Non-pigmented ciliary epithelial cell (primary cell): Measurements from ENCODE around the gene STYXL1.
A peak's percentile ranks its signal among the peaks of the same experiment; 100 is the strongest.
"Not testable (repeated sequence)": the region's sequence is repeated elsewhere in the genome, so short reads cannot be mapped to it uniquely, and the experiment has no call there.

Source experiments
- DNase-seq: peaks from one replicate; pipeline ENCODE4 v3.0.0-alpha.2; 2010; ENCODE audit warnings: low read depth

The STYXL1 gene, protein sequence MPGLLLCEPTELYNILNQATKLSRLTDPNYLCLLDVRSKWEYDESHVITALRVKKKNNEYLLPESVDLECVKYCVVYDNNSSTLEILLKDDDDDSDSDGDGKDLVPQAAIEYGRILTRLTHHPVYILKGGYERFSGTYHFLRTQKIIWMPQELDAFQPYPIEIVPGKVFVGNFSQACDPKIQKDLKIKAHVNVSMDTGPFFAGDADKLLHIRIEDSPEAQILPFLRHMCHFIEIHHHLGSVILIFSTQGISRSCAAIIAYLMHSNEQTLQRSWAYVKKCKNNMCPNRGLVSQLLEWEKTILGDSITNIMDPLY

DNA sequence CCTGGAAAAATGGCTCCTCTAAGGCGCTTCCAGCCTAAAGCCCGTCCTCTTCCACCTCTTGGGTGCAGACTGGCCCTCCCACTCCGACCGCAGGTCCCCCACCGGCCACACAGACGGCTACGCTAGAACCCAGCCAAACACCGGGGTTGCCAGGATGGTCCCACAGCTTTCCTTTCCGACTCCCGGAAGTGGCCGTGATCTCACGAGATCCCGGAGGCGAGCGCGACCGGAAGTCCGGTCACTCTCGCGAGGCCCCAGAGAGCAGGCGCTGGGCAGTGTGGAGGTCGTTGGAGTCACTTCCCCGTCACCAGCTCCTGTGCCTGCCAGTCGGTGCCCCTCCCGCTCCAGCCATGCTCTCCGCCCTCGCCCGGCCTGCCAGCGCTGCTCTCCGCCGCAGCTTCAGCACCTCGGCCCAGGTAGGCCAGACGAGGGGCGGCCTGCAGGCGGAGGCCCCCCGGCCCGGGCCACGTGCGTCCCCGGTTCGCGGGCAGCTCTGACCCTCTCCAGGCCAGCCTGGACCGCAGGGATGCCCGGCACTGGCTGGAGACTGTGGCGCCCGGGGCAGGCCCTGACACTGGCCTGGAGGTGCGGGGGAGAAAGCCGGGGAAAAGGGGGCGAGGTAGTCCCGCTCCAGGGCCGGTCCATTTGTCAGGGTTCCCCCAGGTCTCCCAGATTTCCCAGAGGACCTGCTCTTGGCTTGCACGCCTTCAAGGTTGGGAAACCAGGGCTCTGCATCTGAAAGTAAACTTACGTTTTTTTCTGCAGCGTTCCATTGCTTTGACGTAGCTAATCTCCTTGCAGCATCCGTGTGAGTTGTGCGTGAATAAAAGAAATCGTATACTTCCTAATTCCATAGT, at the start of gene STYXL1, which contains the start of gene MDH2:
Gene STYXL1, minus strand, starts transcription at position 190 of the 857 bp plus-strand sequence. CDS start 17,477 bp downstream, outside the sequence.
Gene MDH2, plus strand, starts transcription at position 296 of the 857 bp plus-strand sequence. Its CDS starts 55 bp downstream, at position 351.
- peak; percentile 72 for DNase-seq

DNA sequence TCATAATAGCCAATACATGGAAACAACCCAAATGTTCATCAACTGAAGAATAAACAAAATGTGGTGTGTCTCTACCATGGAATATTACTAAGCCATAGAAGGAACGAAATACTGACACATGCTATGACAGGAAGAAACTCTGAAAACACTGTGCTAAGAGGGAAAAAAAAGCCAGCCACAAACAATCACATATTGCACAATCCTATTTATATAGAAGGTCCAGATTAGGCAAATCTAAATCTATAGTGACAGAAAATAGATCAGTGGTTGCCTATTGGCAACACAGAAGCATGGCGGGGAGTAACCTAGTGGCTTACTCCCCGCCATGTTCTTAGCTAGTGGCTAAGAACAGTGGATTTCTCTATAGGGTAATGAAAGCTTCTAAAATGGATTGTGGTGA, 48.1 kb upstream of the STYXL1 start:
- DNase-seq, result no peak

DNA sequence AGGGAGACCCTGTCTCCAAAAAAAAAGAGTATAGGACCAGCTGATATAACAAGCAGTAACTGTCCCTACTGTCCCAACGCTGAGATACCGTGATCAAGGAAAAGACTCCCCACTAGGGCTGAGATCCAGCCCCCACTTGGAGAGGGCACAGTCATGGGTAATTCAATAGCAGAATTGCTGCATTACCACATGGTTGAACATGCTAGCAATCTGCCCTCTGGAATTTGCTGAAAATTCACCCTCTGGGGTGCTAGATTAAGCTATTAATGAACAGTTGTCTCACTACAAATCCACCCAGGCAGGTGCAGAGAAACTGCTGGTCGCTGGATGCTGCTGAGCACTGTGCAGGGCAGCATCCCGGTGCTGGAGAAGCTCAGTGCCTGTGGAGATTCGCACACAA, 46.5 kb upstream of the STYXL1 start:
- DNase-seq, result not testable (repeated sequence)

DNA sequence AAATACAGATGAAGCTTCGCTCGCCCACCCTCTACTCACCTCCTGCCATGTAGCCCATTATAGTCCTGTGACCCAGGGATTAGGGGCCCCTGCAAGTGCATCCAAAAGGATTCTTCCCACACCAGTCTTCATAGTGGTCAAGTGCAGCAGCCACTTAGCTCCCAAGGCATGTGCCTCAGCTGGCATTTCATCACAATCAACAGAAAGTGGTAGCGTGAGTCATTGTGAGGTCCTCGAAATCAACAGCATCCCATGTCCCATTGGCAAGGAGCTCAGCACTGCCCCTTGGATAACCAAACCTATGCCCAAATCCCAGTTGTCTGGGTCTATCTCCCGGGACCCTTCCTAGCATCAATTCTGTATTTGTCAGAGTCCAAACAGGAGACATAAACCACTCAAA, 45.7 kb upstream of the STYXL1 start:
- not testable (repeated sequence) for DNase-seq

DNA sequence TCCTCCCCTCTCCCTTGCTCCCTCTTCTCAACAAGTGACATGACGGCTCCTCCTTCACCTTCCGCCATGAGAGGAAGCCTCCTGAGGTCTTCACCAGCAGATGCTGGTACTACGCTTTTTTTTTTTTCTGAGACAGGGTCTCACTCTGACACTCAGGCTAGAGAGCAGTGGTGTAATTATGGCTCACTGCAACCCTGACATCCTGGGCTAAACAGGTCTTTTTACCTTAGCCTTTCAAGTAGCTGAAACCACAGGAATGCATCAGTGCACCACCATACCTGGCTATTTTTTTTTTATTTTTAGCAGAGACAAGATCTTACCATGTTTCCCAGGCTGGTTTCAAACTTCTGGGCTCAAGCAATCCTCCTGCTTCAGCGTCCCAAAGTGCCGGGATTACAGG, 43.7 kb upstream of the STYXL1 start:
- no peak for DNase-seq

DNA sequence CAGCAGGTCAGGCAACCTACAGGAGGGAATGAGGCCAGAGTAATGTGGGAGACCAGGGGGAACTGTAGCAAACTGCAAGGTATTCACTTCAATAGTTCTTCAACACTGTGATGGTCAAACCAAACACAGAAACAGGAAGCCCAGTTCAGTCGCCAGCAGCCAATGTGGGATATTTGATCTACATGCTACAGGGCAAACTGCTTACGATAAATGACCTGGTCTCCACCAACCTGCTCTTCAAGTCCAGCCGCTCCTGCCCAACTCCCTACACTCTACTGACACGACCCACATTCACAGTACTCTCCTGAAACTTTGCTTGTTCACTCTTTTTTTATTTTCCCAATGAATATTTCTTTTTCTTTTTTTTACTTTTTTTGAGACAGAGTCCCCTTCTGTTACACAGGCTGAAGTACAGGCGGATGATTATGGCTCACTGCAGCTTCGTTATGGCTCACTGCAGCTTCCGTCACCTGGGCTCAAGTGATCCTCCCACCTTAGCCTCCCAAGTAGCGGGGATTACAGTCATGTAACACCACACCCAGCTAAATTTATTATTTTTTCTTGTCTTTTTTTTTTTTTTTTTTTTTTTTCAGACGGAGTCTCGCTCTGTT, 42.2 kb upstream of the STYXL1 start:
- DNase-seq, result no peak

DNA sequence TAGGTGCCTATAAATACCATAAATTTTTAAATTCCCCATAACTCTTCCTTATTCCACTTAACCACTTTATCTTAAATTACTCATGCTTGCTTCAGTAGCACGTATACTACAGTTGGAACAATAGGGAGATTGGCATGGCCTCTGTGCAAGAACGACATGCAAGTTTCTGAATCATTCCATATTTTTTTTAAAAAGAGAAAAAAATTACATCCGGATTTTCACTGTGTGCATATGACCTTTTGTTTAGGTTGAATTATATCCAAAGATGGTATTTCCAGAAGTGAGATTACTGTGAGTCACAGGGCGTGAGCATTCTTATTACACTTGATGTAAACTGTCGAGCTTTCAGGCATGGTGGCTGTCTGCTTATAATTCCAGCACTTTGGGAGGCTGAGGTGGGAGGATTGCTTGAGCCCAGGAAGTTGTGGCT, 39.6 kb upstream of the STYXL1 start:
- DNase-seq, result peak; percentile 78

DNA sequence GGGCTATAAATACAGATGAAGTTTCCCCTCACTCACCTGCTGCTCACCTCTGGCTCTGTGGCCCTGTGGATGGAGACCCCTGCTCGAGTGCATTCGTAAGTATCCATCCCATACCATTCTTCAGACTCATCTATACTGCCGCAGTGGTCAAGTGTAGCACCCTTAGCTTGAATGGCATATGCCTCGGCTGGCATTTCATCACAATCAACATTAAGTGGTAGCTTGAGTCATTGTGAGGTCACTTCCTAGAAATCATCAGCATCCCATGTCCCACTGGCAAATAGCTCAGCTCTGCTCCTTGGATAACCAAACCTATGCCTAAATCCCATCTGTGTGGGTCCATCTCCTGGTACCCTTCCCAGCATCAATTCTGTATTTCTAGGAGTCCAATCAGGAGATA, 38.3 kb upstream of the STYXL1 start:
- no peak for DNase-seq

DNA sequence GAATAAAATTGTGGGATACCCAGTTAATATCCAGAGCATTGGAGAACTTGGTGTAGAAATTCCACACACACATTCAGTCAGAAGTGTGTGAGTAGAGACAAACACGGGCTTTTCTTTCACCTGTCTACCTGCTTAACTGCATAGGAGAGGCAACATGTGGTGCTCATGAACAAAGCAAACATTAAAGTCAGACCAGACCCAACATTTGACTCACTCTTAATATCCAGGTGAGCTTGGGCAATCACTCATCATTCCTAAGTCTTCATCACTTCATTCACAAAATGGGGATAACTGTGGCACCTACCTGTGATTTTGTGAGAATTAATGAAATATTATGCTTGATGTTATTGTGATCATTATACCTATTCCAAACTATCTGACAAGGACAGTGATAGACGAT, 36.3 kb upstream of the STYXL1 start:
- not testable (repeated sequence) for DNase-seq

DNA sequence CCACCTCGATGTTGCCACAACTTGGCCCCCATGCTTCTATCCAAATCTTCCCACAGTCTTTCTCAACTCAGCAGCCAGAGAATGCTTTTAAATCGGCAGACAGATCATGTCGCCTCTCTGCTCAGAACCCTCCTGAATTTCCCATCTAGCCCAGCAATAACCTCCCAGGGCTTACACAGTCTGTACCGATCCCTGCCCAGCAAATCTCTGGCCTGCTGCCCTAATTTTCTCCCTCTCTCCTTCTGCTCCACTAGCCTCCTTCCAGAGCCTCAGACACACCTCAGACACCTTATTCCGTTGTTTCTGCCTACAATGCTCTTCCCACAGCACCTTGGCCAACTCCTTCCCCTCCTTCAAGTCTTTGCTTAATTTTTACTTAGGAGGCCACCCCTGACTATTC, 32.4 kb upstream of the STYXL1 start:
- DNase-seq, result no peak

DNA sequence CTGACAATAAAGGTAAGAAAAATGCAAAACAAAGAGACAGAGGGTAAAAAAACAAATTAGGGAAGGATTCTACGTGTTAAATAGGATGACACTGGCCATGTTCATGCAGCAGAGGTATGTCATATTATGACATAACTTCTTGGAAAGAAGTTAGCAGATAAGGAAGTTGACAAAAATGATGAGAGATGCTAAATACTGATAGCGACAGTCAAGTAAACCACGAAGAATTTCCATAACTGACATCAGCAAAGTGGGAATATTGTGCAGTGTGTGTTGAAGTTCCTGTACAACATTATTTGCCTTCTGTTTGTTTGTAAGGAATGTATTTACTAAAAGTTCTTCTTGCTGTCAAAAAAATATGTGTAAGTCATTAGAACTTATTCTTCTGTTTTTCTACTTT, 29.6 kb upstream of the STYXL1 start:
- DNase-seq, result no peak

DNA sequence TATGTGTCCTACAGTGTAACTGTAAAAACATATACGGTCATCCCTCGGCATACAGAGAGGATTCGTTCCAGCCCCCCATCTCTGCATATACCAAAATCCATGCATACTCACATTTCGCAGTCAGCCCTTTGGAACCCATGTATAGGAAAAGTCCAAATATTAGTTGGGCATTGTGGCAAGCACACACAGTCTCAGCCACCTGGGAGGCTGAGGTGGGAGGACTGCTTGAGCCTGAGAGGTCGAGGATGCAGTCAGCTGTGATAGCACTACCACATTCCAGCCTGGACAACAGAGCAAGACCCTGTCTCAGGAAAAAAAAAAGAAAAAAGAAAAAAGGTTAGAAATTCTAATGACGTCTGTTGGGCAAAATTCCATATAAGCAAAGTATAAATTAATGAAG, 29.2 kb upstream of the STYXL1 start:
- DNase-seq, result no peak

DNA sequence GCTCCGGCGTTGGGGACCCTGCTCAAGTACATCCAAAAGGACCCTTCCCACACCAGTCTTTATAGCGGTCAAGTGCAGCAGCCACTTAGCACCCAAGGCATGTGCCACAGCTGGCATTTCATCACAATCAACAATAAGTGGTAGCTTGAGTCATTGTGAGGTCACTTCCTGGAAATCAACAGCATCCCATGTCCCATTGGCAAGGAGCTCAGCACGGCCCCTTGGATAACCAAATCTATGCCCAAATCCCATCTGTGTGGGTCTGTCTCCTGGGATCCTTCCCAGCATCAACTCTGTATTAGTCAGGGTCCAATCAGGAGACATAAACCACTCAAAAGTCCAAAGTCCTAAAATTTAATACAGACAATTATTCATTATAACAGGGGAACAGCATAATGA, 27.2 kb upstream of the STYXL1 start:
- DNase-seq, result no peak

DNA sequence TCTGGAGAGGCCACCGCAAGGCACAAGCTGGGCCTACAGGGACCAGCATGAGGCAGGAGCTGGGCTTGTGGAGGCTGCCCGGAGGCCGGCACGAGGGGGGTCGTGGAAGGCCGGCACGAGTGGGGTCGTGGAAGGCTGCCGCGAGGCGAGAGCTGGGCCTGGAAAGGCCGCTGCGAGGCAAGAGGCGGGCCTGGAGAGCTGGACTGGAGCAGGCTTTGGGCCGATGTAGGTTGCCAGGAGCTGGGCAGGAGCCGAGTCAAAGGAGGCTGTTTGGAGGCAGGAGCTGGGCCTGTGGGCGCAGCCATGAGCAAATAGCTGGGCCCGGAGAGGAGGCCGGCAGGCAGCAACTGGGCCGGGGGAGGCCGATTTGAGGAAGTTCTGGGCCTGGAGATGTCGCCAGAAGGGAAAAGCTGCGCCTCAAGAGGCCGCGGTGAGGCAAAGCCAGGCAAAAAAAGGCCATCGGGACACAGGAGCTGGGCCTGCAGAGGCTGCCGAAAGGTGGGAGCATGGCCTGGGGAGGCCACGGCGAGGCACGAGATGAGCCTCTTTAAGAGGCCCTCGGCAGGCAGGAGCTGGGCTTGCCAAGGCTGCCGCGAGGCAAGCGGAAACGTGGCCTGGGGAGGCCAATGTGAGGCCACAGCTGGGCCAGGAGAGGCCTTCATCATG, 26.6 kb upstream of the STYXL1 start:
- no peak for DNase-seq

DNA sequence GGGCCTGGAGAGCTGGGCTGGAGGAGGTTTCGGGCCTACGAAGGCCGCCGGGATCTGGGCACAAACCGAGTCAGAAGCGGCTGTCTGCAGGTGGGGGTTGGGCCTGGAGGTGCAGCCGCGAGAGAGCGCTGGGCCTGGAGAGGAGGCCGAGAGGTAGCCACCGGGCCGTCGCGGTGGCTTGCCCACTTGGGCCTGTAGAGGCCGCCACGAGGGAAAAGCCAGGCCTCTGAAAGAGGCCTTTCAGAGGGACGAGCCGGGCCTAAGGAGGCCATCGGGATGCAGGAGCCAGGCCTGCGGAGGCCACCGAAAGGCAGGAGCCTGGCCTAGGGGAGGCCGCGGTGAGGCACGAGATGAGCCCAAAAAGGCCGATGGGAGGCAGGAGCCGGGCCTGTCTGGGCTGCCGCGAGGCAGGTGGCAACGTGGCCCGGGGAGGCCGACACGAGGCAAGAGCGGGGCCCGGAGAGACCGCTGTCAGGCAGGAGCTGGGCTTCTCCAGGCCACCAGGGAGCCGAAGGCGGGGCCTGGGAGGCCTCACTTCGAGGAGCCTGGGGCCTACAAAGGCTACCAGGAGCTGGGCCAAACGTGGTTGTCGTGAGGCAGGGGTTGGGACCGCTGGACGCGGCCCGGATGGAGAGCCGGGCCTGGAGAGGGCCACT, 25.7 kb upstream of the STYXL1 start:
- no peak for DNase-seq

DNA sequence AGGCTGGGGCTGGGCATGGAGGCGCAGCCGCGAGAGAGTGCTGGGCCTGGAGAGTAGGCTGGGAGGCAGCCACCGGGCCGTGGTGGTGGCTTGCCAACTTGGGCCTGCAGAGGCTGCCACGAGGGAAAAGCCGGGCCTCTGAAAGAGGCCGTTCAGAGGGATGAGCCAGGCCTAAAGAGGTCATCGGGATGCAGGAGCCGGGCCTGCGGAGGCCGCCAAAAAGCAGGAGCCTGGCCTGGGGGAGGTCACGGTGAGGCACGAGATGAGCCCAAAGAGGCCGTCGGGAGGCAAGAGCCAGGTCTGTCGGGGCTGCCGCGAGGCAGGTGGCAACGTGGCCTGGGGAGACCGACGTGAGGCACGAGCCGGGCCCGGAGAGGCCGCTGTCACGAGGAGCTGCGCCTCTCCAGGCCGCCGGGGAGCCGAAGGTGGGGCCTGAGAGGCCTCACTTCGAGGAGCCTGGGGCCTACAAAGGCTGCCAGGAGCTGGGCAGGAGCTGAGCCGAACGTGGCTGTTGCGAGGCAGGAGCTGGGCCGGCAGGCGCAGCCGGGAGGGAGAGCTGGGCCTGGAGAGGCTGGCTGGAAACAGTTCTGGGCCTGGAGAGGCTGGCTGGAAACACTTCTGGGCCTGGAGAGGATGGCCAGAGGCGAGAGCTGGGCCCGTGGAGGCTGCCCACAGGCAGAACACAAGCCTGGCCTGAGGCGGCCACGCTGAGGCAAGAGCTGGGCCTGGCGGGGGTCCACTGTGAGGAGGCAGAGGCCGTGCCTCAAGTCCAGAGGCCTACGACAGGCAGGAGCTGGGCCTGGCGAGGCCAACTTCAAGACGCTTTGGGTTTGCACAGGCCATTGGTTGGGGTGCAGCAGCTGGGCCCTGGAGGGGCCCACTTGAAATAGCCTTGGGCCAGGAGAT, 24.7 kb upstream of the STYXL1 start:
- no peak for DNase-seq

DNA sequence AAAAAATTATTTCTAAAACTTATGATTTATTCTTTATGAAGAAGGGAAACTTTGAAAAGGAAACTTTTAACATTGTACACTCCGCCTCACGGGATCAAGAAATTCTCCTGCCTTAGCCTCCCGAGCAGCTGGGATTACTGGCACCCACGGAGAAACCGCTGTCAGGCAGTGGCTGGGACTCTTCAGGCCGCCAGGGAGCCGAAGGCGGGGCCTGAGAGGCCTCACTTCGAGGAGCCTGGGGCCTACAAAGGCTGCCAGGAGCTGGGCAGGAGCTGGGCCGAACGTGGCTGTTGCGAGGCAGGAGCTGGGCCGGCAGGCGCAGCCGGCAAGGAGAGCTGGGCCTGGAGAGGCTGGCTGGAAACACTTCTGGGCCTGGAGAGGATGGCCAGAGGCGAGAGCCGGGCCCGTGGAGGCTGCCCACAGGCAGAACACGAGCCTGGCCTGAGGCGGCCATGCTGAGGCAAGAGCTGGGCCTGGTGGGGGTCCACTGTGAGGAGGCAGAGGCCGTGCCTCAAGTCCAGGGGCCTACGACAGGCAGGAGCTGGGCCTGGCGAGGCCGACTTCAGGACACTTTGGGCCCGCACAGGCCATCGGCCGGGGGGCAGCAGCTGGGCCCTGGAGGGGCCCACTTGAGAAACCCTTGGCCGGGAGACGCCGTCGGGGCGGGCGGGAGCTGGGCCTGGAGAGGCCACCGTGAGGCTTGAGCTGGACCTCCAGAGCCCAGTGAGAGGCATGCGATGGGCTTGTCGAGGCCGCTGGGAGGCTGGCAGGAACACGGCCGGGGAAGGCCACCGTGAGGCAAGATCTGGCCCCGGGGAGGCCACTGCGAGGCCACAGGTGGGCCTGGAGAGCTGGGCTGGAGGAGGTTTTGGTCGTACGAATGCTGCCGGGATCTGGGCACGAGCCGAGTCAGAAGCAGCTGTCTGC, 23.8 kb upstream of the STYXL1 start:
- no peak for DNase-seq

DNA sequence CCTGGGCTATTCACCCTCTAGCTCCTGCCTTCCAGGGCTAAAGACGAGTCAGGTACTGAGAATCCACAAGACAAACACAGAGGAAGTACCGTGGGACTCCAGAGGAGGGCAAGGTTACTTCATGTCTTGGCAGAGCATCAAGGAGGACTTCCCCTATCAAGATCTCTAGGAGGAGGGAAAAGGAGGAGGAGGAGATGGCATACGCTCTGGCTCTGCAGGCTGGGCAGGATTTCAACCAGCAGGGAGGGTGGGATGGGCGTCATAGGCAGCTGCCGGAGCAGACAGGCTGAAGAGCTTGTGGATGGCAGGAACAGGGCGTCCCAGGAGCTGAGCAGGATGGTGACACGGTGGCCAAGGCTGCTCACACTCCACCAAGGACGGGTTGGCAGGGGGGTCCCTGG, 21.4 kb upstream of the STYXL1 start:
- peak; percentile 56 for DNase-seq

DNA sequence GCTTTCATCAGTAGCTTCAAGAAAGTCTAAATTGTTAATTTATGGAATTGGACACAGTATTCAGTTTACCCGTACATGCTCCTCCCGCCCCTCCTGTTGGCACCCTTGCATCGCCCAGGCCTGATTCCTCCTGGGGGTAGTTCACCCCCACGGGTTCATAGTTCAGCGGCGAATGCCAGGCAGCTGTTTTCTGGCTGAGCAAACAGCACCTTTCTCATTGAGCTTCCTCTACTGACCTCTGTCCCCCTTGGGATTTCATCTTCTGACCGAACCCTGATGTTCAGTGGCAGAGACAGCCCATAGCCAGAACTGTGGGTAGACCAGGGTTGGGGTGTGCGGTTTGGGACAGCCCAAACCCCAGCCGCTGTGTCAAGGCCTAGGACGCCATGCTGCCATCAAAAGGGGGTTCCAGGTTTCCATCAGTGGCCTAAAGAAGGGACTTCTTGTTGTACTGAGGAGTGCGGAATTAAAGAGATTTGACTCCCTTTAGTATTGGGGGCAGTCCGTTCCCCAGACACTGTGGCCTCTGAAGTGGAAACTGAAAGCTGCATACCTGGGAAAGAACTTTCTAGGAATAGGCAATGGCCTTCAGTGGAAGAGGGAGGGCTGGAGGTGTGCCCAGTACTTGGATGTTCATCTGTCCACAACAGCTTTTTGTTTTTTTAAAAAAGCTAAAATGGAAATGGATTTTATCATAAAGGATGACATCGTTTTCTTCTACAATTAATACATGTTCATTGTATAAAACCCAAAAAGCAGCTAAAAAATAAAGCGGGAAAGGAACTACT, 19.1 kb upstream of the STYXL1 start:
- no peak for DNase-seq
